ENCODE measurements around the gene ARHGAP26.
"Not testable (repeated sequence)": the region's sequence is repeated elsewhere in the genome, so short reads cannot be mapped to it uniquely, and the experiment has no call there.

Gene ARHGAP26

DNA sequence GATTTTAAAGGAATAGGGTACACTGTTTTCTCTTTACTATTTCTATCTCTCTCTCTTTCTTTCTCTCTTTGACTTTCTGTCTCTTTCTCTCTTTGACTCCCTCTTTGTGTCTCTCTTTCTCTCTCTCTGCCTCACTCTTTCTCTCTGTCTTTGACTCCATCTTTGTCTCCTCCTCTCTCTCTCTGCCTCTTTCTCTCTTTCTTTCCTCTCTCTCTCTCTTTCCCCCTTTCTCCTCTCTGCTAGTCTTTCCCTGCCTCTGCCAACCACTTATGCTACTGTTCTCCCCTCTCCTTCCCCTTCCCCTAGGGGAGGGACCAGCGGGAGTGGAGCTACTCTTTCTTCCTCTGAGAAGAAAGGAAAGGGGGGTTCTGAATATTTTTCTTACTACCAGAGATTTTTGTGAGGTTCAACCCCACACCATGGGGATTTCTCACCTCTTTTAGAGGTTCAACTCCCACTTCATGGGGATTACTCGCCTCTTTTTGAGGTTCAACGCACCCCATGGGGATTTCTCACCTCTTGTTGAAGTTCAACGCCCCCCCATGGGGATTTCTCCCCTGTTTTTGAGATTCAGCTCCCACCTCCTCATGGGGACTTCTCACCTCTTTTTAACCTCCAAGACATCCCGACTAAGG is 323.4 kb downstream of the ARHGAP26 start:
- TF ChIP-seq, protein P1, sequence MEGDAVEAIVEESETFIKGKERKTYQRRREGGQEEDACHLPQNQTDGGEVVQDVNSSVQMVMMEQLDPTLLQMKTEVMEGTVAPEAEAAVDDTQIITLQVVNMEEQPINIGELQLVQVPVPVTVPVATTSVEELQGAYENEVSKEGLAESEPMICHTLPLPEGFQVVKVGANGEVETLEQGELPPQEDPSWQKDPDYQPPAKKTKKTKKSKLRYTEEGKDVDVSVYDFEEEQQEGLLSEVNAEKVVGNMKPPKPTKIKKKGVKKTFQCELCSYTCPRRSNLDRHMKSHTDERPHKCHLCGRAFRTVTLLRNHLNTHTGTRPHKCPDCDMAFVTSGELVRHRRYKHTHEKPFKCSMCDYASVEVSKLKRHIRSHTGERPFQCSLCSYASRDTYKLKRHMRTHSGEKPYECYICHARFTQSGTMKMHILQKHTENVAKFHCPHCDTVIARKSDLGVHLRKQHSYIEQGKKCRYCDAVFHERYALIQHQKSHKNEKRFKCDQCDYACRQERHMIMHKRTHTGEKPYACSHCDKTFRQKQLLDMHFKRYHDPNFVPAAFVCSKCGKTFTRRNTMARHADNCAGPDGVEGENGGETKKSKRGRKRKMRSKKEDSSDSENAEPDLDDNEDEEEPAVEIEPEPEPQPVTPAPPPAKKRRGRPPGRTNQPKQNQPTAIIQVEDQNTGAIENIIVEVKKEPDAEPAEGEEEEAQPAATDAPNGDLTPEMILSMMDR (IDR thresholded peaks at IDR 0.05; ENCODE audit: low read depth, low read length, missing control alignments) = no peak
- no peak overlapping the region for H3K4me3 ChIP-seq (ENCODE audit: low read depth, low read length)
- no peak for DNase-seq (ENCODE audit: low read depth)

- no peak for DNase-seq (ENCODE audit: low read depth)
- no peak overlapping the region for H3K4me3 ChIP-seq (ENCODE audit: low read depth, low read length)
- TF ChIP-seq, protein P1 (IDR thresholded peaks at IDR 0.05; ENCODE audit: low read depth, low read length, missing control alignments) = no peak
Observed at GRCh38 chr5:143094087-143094521, 323.9 kb downstream of the ARHGAP26 start.

- not testable (repeated sequence) for H3K4me3 ChIP-seq (ENCODE audit: low read depth, low read length); DNase-seq (ENCODE audit: low read depth)
Observed at GRCh38 chr5:143094608-143095007, 324.4 kb downstream of the ARHGAP26 start.

DNA sequence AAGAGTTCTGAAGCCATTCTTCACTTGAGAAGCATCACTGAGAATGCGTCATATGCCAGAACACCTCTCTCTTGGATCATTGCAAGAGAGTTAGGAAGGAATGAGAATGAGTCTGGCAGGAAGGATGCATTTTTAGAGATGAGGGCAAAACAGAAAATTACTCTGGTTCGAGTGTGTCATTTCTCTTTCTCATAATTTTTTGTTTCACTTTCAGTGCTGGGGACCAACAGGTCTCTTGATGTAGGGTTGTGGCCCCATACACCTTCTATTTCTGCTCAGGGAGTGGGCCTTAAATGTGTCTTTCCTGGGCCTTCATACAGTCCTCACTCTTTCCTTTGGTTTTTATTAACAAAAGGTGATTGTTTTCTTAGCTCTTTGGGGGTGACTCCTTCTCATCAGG is 330.9 kb downstream of the ARHGAP26 start:
- DNase-seq (ENCODE audit: low read depth) = peak; percentile 44
- no peak overlapping the region for H3K4me3 ChIP-seq (ENCODE audit: low read depth, low read length)
- TF ChIP-seq, protein P1 (IDR thresholded peaks at IDR 0.05; ENCODE audit: low read depth, low read length, missing control alignments) = no peak

DNA sequence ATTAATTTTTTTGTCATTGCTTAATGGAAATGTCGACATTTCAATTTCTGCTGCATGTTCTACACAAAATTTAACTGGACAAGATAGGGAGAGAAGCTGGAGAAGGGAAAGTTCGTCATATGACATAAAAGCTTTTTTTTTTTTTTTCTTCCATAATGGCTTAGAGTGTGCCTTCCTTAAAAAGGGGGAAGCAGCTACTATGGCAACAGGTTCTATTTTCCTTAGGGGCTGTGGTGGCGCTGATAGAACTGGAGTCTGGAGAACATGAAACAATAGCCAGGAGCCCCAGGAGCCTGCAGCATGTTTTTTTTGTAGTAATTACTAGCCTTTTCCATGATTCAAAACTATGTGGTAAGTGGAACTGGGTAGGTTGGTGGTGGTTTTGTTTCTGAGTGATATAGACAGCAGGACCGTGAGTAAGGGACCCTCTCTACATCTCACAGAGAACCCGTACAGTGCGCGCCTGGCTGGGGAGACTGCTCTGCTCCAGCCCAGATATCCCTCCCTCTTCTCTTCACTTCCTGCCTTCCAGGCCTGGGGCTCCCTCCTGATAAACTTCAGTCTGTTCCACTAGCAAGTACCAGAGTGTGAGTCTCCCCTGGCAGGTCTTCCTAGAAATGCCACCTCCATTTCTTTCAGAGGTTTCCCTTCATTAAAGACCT is 331.7 kb downstream of the ARHGAP26 start:
- DNase-seq (ENCODE audit: low read depth) = no peak
- H3K4me3 ChIP-seq (ENCODE audit: low read depth, low read length) = no peak overlapping the region
- TF ChIP-seq, protein P1 (IDR thresholded peaks at IDR 0.05; ENCODE audit: low read depth, low read length, missing control alignments) = no peak

- no peak overlapping the region for H3K4me3 ChIP-seq (ENCODE audit: low read depth, low read length)
- TF ChIP-seq, protein P1 (IDR thresholded peaks at IDR 0.05; ENCODE audit: low read depth, low read length, missing control alignments) = no peak
- no peak for DNase-seq (ENCODE audit: low read depth)
Observed at GRCh38 chr5:143102411-143102810, 332.2 kb downstream of the ARHGAP26 start.

GRCh38 chr5:143105216-143105905 is 335.2 kb downstream of the ARHGAP26 start:
- no peak for DNase-seq (ENCODE audit: low read depth)
- TF ChIP-seq, protein P1 (IDR thresholded peaks at IDR 0.05; ENCODE audit: low read depth, low read length, missing control alignments) = no peak

More at GRCh38 chr5:143105216-143105905, 335.2 kb downstream of the ARHGAP26 start:
- no peak overlapping the region for H3K4me3 ChIP-seq (ENCODE audit: low read depth, low read length)
